NB4 (cell line): ENCODE measurements around the gene CCL4.
"Not testable (repeated sequence)": the region's sequence is repeated elsewhere in the genome, so short reads cannot be mapped to it uniquely, and the experiment has no call there.

Experiments
- DNase-seq: peaks from one replicate; pipeline ENCODE4 v3.0.0; 2010; ENCODE audit warnings: low read depth
- H3K4me3 ChIP-seq: one replicate; pipeline ENCODE4 v1.5.1; 2011; ENCODE audit warnings: mild to moderate bottlenecking, low read depth, low read length, moderate library complexity
- CTCF ChIP-seq: IDR thresholded peaks from one replicate; pipeline ENCODE4 v1.5.1; 2012; ENCODE audit warnings: low read depth, low read length
- MYC ChIP-seq: IDR thresholded peaks from 2 replicates; pipeline ENCODE4 v1.6.1; 2011; ENCODE audit warnings: low read depth, low read length
- POLR2A ChIP-seq: IDR thresholded peaks from 2 replicates; pipeline ENCODE4 v1.6.1; 2011; ENCODE audit warnings: mild to moderate bottlenecking; ENCODE audit not compliant: insufficient read length; ENCODE audit errors: extremely low read depth
- TF ChIP-seq, protein P1 (sequence below): IDR thresholded peaks from 2 replicates; pipeline ENCODE4 v1.6.1; 2011; ENCODE audit warnings: low read depth, low read length

The CCL4 gene

DNA sequence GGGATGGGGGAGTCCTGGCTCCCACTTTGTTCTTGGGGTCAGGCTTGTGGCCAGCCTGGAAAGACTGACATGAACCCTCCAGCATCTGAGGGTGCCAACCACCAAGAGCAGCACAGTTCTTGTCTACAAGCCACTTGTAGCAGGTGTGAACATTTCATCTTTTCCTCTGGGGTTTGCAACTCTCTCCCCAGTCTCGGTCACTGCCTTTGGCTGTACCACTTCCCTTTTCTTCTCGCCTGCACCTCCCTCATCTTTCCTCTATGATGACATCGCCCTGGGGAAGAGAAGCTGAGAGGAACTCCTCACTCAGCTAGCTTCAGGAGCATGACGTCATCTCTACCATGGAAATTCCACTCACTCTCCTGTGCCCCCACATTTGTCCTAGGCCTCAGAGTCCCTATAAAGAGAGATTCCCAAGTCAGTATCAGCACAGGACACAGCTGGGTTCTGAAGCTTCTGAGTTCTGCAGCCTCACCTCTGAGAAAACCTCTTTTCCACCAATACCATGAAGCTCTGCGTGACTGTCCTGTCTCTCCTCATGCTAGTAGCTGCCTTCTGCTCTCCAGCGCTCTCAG, at the start of gene CCL4:
TSS of gene CCL4 (plus strand) at position 427 of the 575 bp plus-strand sequence. CDS start at position 506, 79 bp downstream.
- DNase-seq, result peak; percentile 76
- H3K4me3 ChIP-seq, result not testable (repeated sequence)

DNA sequence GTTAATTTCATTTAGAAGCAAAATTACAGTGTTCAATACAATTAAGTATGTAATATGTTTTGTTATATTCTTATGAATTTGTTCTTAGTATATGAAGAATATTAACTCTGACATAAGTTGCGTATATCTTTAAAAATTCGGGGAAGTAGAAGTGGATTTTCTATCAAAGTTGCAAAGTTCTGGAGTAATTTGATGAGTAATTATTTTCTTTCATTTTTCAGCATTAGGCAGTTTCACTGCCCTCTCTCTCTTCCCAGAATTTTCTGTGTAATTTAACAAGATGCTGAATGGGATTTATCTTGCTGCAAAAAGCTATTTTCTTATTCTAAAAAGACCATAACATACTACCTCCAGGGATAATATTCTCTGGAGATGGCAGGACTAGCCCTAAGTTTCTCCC, 48.5 kb upstream of the CCL4 start:
- DNase-seq, result no peak
- H3K4me3 ChIP-seq, result no peak overlapping the region
- TF ChIP-seq, protein P1, sequence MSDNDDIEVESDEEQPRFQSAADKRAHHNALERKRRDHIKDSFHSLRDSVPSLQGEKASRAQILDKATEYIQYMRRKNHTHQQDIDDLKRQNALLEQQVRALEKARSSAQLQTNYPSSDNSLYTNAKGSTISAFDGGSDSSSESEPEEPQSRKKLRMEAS, result no peak
- TF ChIP-seq POLR2A (no peak), CTCF (no peak), MYC (no peak)

DNA sequence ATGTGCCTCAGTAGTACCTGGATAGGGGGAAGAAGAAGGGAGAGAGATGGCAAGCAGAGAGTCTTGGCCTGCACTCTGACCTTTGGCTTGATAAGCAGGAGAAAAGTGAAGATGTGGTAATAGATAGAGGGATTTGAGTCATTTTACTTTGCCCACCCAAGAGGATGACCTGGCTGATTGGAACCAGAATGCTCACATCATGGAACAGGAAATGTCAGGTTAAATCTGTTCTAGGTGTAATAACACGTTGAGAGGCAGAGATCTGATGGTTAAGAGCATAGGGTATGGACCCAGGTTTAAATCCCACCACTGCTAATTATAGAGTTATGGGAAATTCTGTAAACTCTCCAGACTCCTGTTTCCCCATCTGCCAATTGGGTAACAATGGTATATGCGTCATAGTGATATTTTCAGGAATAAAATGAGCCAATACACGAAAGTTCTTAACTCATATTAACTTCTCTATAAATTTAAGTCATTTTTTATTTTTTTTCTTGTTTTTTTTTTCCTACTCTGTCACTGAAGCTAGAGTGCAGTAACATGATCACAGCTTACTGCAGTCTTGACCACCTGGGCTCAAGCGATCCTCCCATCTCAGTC, 47.6 kb upstream of the CCL4 start:
- no peak overlapping the region for H3K4me3 ChIP-seq
- no peak for DNase-seq
- TF ChIP-seq CTCF, result no peak
- TF ChIP-seq, protein P1, result no peak
- TF ChIP-seq MYC, result no peak
- TF ChIP-seq POLR2A, result no peak

DNA sequence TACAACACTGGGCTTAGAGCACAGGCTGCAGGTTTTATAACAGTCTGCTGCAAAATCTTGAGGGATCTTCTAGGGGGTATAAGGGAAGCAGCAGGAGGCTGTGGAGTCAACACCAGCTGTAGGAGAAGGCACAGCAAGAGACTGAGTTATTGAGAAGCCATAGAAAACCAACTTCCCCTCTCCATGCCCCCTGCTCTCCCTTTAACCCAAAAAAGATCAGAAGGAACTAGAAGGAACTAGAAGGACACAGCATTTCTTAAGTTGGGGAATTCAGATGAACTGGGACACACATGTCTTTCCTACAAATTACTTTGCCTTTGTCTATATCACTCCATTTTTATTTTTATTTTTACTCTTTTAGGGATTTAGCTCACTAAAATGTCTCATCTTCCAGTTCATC, 45.7 kb upstream of the CCL4 start:
- no peak for DNase-seq
- no peak overlapping the region for H3K4me3 ChIP-seq
- TF ChIP-seq CTCF (no peak), MYC (no peak), POLR2A (no peak)
- TF ChIP-seq, protein P1, result no peak

DNA sequence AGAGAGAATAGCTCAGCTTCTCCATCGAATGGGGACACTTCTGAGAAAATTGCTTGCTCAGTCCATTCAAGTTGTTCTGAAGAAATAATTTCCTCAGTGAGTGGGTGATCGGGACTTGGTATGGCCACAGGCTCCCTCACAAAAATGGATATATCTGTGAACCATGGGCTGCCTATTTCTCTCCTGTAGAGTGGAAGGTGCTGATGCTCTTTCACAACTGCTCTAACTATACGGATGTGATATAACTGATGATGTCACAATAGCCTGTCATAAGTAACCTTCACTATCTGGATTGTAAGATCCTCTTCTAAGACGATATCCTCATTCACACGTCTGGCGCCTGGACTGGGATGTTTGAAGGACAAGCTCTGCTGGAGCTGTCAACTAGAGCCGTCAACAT, 44.2 kb upstream of the CCL4 start:
- no peak overlapping the region for H3K4me3 ChIP-seq
- no peak for DNase-seq
- TF ChIP-seq MYC (no peak), CTCF (no peak)

DNA sequence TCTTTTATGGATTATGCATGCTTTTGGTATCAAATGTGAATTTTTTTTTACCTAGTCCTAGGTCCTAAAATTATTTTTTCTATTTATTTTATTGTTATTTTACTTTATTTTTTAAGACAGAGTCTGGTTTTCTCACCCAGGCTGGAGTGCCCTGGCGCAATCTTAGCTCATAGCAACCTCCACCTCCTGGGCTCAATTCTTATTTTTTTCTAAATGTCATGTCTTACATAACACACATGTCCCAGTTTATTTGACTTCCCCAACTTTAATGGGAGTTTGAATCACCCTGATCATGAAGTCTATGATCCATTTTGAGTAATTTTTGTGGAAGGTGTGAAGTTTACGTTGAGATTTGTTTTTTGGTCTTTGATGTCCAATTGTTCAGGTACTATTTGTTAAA, 42.8 kb upstream of the CCL4 start:
- TF ChIP-seq MYC, result no peak
- TF ChIP-seq POLR2A, result no peak
- TF ChIP-seq CTCF, result no peak
- TF ChIP-seq, protein P1, result no peak

More for the DNA sequence above, 42.8 kb upstream of the CCL4 start:
- DNase-seq, result no peak
- H3K4me3 ChIP-seq, result no peak overlapping the region
